ENCODE measurements around the gene PRRT4.

- TF ChIP-seq ZFP3 (CRISPR knock-in tag; IDR thresholded peaks at IDR 0.05): no peak
- no peak for TF ChIP-seq ARNTL (CRISPR knock-in tag; IDR thresholded peaks at IDR 0.05; ENCODE audit: borderline replicate concordance, low read depth)
- no peak for TF ChIP-seq TOX (CRISPR knock-in tag; IDR thresholded peaks at IDR 0.05; ENCODE audit: borderline replicate concordance)
- no peak for TF ChIP-seq ZFP30 (CRISPR knock-in tag; IDR thresholded peaks at IDR 0.05)
- TF ChIP-seq BACH2 (CRISPR knock-in tag; IDR thresholded peaks at IDR 0.05; ENCODE audit: borderline replicate concordance): no peak
- no peak for TF ChIP-seq ZC3H10 (CRISPR knock-in tag; IDR thresholded peaks at IDR 0.05)
- TF ChIP-seq POU6F1 (CRISPR knock-in tag; IDR thresholded peaks at IDR 0.05; ENCODE audit: borderline replicate concordance, low read depth): no peak
- no peak for TF ChIP-seq ISL1 (CRISPR knock-in tag; IDR thresholded peaks at IDR 0.05)
These were observed 23.2 kb upstream of the PRRT4 start for GRCh38 chr7:128384726-128385125.

Data from SK-N-SH treated with all-trans-retinoic acid at 6 μM for 48 hours (cell line).